ENCODE measurements around the gene CCNQ. TPM values are rescaled to one million over a fixed set of nuclear protein-coding genes. Genes with fewer than 3 reads are reported as not detected.
A peak's percentile ranks its signal among the peaks of the same experiment; 100 is the strongest.

CCNQ gene
- total RNA-seq, 2 donors from 2014 or later = 15.8 to 21.7 TPM

- DNase-seq (ENCODE audit: low spot score) = peak; percentile 64
- intact Hi-C loops (cut with DNase I) = no loop called here
Observed at GRCh38 chrX:153626025-153626633, 27.2 kb upstream of the CCNQ start.

GRCh38 chrX:153625271-153626024, 26.5 kb upstream of the CCNQ start:
- intact Hi-C loops (cut with DNase I) = no loop called here
- DNase-seq (ENCODE audit: low spot score) = peak; percentile 72

- intact Hi-C loops (cut with DNase I) = no loop called here
- DNase-seq (ENCODE audit: low spot score) = peak; percentile 59
Observed at GRCh38 chrX:153624196-153625091, 25.5 kb upstream of the CCNQ start.

GRCh38 chrX:153623310-153624029, 24.5 kb upstream of the CCNQ start:
- intact Hi-C loops (cut with DNase I) = no loop called here

GRCh38 chrX:153622661-153623309, 23.8 kb upstream of the CCNQ start:
- intact Hi-C loops (cut with DNase I) = no loop called here
- no peak for DNase-seq (ENCODE audit: low spot score)

More at GRCh38 chrX:153623310-153624029, 24.5 kb upstream of the CCNQ start:
- DNase-seq (ENCODE audit: low spot score) = peak; percentile 62

GRCh38 chrX:153621949-153622598, 23.1 kb upstream of the CCNQ start:
- peak; percentile 60 for DNase-seq (ENCODE audit: low spot score)
- intact Hi-C loops (cut with DNase I) = no loop called here

GRCh38 chrX:153620576-153620975, 21.6 kb upstream of the CCNQ start:
- intact Hi-C loops (cut with DNase I) = no loop called here
- no peak for DNase-seq (ENCODE audit: low spot score)

GRCh38 chrX:153614818-153615217, 15.9 kb upstream of the CCNQ start:
- intact Hi-C loops (cut with DNase I) = loop anchor here in 1 of 2 donors (10.0 kb wide), 1 partner anchor 90 kb away; no protein-coding TSS in a partner anchor
- no peak for DNase-seq (ENCODE audit: low spot score)

- intact Hi-C loops (cut with DNase I) = loop anchor here in 1 of 2 donors (10.0 kb wide), 1 partner anchor 92 kb away; no protein-coding TSS in a partner anchor
- peak; percentile 75 for DNase-seq (ENCODE audit: low spot score)
Observed at GRCh38 chrX:153612413-153612812, 13.5 kb upstream of the CCNQ start.

- DNase-seq (ENCODE audit: low spot score) = peak; percentile 64
- intact Hi-C loops (cut with DNase I) = loop anchor here in 1 of 2 donors (10.0 kb wide), 1 partner anchor 93 kb away; no protein-coding TSS in a partner anchor
Observed at GRCh38 chrX:153611298-153612095, 12.6 kb upstream of the CCNQ start.

GRCh38 chrX:153610836-153611213, 11.9 kb upstream of the CCNQ start:
- intact Hi-C loops (cut with DNase I) = loop anchor here in 1 of 2 donors (10.0 kb wide), 1 partner anchor 94 kb away; no protein-coding TSS in a partner anchor
- DNase-seq (ENCODE audit: low spot score) = peak; percentile 72

- intact Hi-C loops (cut with DNase I) = loop anchor here in 1 of 2 donors (10.0 kb wide), 1 partner anchor 95 kb away; no protein-coding TSS in a partner anchor
- DNase-seq (ENCODE audit: low spot score) = peak; percentile 88
Observed at GRCh38 chrX:153609917-153610835, 11.2 kb upstream of the CCNQ start.

GRCh38 chrX:153608806-153609205, 9.9 kb upstream of the CCNQ start:
- intact Hi-C loops (cut with DNase I) = no loop called here
- DNase-seq (ENCODE audit: low spot score) = no peak

GRCh38 chrX:153608376-153608775, 9.4 kb upstream of the CCNQ start:
- no peak for DNase-seq (ENCODE audit: low spot score)
- intact Hi-C loops (cut with DNase I) = no loop called here

GRCh38 chrX:153606503-153606902, 7.6 kb upstream of the CCNQ start:
- intact Hi-C loops (cut with DNase I) = no loop called here
- DNase-seq (ENCODE audit: low spot score) = no peak

Measured in posterior vena cava (tissue), 2 donors.